ENCODE results near the gene PAX5. TPM values are rescaled to one million over a fixed set of nuclear protein-coding genes. Genes with fewer than 3 reads are reported as not detected.

PAX5 gene
- total and polyA plus RNA-seq, 2 donors (not counting 1 experiment from before 2014, with no cell fraction given), result not detected

DNA sequence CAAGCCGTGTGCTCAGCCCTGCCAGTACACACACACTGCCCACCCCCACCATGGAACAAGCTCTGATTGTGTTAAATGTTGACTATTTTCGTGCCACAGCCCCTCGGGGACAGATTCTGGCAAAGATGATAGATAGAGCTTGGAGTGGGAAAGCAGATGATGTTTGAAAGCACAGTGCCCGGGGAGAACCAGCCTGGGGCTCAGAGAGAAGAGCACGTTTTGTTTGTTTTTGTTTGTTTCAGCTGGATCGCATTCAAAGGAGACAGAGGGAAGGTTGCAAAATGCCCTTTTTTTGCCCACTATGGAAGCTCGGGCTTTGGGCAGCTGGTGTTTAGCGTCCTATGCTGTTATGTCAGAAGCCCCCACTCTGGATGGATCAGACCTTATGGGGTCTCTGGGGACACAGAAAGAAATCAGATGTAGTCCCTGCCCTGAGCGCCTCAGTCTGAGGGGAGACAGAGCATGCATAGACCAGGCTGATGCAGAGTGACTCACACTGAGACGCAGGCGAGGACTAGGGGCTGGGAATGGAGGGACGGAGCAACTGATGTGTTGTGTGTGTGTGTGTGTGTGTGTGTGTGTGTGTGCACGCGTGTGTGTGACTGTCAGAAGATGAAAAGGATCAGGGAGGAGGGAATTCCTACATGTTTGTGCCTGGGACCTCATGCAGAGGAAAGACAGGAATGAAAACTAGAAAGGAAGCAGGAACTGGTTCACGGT, 231.7 kb downstream of the PAX5 start:
- H3K4me3 ChIP-seq (replicated peaks in 1 of 4; ENCODE audit: control extremely low read depth in 1 of 4, insufficient read depth in 1 of 4, low read depth in 3 of 4, low read length in 4 of 4), result no peak overlapping the region
- H3K36me3 ChIP-seq (ENCODE audit: control insufficient read depth, insufficient read depth, low read length), result no peaks in the 10 kb centered on the region
- H3K9ac ChIP-seq (ENCODE audit: insufficient read depth, low read length), result no peak overlapping the region
- H2AFZ ChIP-seq (ENCODE audit: low read length), result no peak overlapping the region
- no peak overlapping the region for H3K27ac ChIP-seq (ENCODE audit: insufficient read depth, low read length)
- no peak overlapping the region for H3K4me2 ChIP-seq (ENCODE audit: extremely low read depth, insufficient read depth, low read length)
- TF ChIP-seq, protein P1, sequence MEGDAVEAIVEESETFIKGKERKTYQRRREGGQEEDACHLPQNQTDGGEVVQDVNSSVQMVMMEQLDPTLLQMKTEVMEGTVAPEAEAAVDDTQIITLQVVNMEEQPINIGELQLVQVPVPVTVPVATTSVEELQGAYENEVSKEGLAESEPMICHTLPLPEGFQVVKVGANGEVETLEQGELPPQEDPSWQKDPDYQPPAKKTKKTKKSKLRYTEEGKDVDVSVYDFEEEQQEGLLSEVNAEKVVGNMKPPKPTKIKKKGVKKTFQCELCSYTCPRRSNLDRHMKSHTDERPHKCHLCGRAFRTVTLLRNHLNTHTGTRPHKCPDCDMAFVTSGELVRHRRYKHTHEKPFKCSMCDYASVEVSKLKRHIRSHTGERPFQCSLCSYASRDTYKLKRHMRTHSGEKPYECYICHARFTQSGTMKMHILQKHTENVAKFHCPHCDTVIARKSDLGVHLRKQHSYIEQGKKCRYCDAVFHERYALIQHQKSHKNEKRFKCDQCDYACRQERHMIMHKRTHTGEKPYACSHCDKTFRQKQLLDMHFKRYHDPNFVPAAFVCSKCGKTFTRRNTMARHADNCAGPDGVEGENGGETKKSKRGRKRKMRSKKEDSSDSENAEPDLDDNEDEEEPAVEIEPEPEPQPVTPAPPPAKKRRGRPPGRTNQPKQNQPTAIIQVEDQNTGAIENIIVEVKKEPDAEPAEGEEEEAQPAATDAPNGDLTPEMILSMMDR (conservative IDR thresholded peaks at IDR 0.05 in 1 of 2, IDR thresholded peaks at IDR 0.05 in 1 of 2; ENCODE audit: low read depth in 1 of 2, low read length in 2 of 2), result no peak
- TF ChIP-seq EZH2 (IDR thresholded peaks at IDR 0.05; ENCODE audit: low read length, missing control alignments), result no peak
- H3K27me3 ChIP-seq (ENCODE audit: control insufficient read depth, insufficient read depth, low read length), result peaks cover 10% of the 10 kb centered on the region
- no peaks in the 10 kb centered on the region for H3K4me1 ChIP-seq (ENCODE audit: control insufficient read depth, extremely low read depth, insufficient read depth, low read length)
- no peaks in the 10 kb centered on the region for H3K79me2 ChIP-seq (ENCODE audit: control insufficient read depth, insufficient read depth, low read length)
- H4K20me1 ChIP-seq (ENCODE audit: control insufficient read depth, extremely low read depth, insufficient read depth, low read length), result no peaks in the 10 kb centered on the region
- peak; percentile 38 to 53 for DNase-seq (ENCODE audit: low read depth in 2 of 2)
- no peaks in the 10 kb centered on the region for H3K9me3 ChIP-seq (ENCODE audit: control insufficient read depth, insufficient read depth, low read depth, low read length)

DNA sequence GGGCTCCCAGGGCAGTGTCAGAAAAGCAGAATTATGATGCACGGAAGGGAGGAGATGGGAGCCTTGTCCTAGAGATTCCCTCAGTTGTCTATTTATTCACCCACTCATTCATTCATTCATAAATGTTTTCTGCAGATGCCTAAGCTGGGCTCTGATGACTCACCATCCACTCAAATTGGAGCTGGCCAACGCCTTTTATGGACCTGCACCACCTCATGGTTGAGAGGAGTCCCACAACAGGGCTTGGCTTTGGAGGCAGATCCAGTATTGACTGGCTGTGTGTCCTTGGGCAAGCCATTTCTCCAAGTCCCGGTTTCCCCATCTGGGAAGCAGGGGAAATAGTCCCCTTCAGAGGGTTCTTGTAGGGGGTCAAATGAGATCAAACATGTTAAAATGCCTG, 233.6 kb downstream of the PAX5 start:
- H3K4me3 ChIP-seq (replicated peaks in 1 of 4; ENCODE audit: control extremely low read depth in 1 of 4, insufficient read depth in 1 of 4, low read depth in 3 of 4, low read length in 4 of 4), result no peak overlapping the region
- H3K4me1 ChIP-seq (ENCODE audit: control insufficient read depth, extremely low read depth, insufficient read depth, low read length), result no peaks in the 10 kb centered on the region
- H3K36me3 ChIP-seq (ENCODE audit: control insufficient read depth, insufficient read depth, low read length), result no peaks in the 10 kb centered on the region
- no peak overlapping the region for H2AFZ ChIP-seq (ENCODE audit: low read length)
- H3K27ac ChIP-seq (ENCODE audit: insufficient read depth, low read length), result no peak overlapping the region
- no peaks in the 10 kb centered on the region for H3K79me2 ChIP-seq (ENCODE audit: control insufficient read depth, insufficient read depth, low read length)
- H3K9ac ChIP-seq (ENCODE audit: insufficient read depth, low read length), result no peak overlapping the region
- H3K9me3 ChIP-seq (ENCODE audit: control insufficient read depth, insufficient read depth, low read depth, low read length), result no peaks in the 10 kb centered on the region
- no peak for DNase-seq (ENCODE audit: low read depth in 2 of 2)
- H4K20me1 ChIP-seq (ENCODE audit: control insufficient read depth, extremely low read depth, insufficient read depth, low read length), result no peaks in the 10 kb centered on the region
- TF ChIP-seq EZH2 (IDR thresholded peaks at IDR 0.05; ENCODE audit: low read length, missing control alignments), result no peak
- TF ChIP-seq, protein P1 (conservative IDR thresholded peaks at IDR 0.05 in 1 of 2, IDR thresholded peaks at IDR 0.05 in 1 of 2; ENCODE audit: low read depth in 1 of 2, low read length in 2 of 2), result no peak
- no peak overlapping the region for H3K4me2 ChIP-seq (ENCODE audit: extremely low read depth, insufficient read depth, low read length)
- peaks cover 10% of the 10 kb centered on the region for H3K27me3 ChIP-seq (ENCODE audit: control insufficient read depth, insufficient read depth, low read length)

DNA sequence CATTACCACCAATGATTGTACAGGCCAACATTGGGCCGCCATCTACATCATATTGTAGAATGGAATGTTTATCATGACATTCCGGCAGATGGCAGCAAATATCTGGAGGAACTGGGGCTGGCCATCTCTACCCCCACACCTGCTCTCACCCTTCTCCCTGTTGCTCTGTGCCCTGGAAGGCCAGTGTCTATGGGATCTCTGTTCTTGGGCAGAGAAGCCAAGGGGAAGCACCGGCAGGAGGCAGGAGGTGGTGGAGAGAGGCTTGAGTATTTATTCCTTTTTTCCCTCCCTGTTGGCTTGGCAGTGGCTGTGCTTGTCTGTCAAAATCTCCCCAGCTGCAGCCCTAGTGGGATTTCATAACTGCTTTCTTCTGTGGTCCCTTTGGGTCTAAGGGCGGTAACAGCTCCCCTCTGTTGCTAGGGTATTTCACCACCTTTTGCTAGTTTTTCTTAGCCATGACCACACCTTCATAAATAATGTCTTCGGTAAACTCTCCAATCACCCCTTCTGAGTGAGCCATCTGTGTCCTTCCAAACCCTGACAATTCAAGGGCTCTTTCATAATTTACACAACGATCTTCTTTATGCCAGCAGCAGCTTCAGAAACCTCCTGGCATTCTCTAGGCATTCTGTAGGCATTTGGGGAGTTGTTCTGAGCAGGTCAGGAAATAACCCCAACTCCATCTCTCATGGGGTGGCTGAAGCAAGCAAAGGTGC, 235.6 kb downstream of the PAX5 start:
- TF ChIP-seq EZH2 (IDR thresholded peaks at IDR 0.05; ENCODE audit: low read length, missing control alignments), result no peak
- TF ChIP-seq, protein P1 (conservative IDR thresholded peaks at IDR 0.05 in 1 of 2, IDR thresholded peaks at IDR 0.05 in 1 of 2; ENCODE audit: low read depth in 1 of 2, low read length in 2 of 2), result no peak

More for the DNA sequence above, 235.6 kb downstream of the PAX5 start:
- no peak for DNase-seq (ENCODE audit: low read depth in 2 of 2)
- H3K27me3 ChIP-seq (ENCODE audit: control insufficient read depth, insufficient read depth, low read length), result peaks cover 8% of the 10 kb centered on the region
- no peaks in the 10 kb centered on the region for H3K79me2 ChIP-seq (ENCODE audit: control insufficient read depth, insufficient read depth, low read length)
- no peaks in the 10 kb centered on the region for H3K4me1 ChIP-seq (ENCODE audit: control insufficient read depth, extremely low read depth, insufficient read depth, low read length)
- H3K4me2 ChIP-seq (ENCODE audit: extremely low read depth, insufficient read depth, low read length), result no peak overlapping the region
- H2AFZ ChIP-seq (ENCODE audit: low read length), result no peak overlapping the region
- H3K4me3 ChIP-seq (replicated peaks in 1 of 4; ENCODE audit: control extremely low read depth in 1 of 4, insufficient read depth in 1 of 4, low read depth in 3 of 4, low read length in 4 of 4), result no peak overlapping the region
- H3K36me3 ChIP-seq (ENCODE audit: control insufficient read depth, insufficient read depth, low read length), result no peaks in the 10 kb centered on the region
- H3K27ac ChIP-seq (ENCODE audit: insufficient read depth, low read length), result no peak overlapping the region
- no peaks in the 10 kb centered on the region for H3K9me3 ChIP-seq (ENCODE audit: control insufficient read depth, insufficient read depth, low read depth, low read length)
- no peaks in the 10 kb centered on the region for H4K20me1 ChIP-seq (ENCODE audit: control insufficient read depth, extremely low read depth, insufficient read depth, low read length)
- no peak overlapping the region for H3K9ac ChIP-seq (ENCODE audit: insufficient read depth, low read length)
